Mesenchymal stem cell (in vitro differentiated cells and primary cell): ENCODE data around the gene DCST2.
A peak's percentile ranks its signal among the peaks of the same experiment; 100 is the strongest.

Source experiments
- DNase-seq: peaks from one replicate; pipeline ENCODE4 v3.0.0-alpha.2; 2013
- H2AFZ ChIP-seq: one replicate; pipeline ENCODE4 v1.6.1; 2013; ENCODE audit warnings: low read depth, mild to moderate bottlenecking, control low read depth, inconsistent platforms, low read length, moderate library complexity
- H2AK5ac ChIP-seq: 2 replicates; pipeline ENCODE4 v1.6.1; 2013; ENCODE audit warnings: low read length, moderate library complexity, mild to moderate bottlenecking, inconsistent platforms; ENCODE audit not compliant: severe bottlenecking
- H2BK120ac ChIP-seq: one replicate; pipeline ENCODE4 v1.6.1; 2013; ENCODE audit warnings: low read depth, mild to moderate bottlenecking, inconsistent platforms, low read length, moderate library complexity
- H2BK12ac ChIP-seq, 2 experiments: one replicate each; pipeline ENCODE4 v1.6.1; 2013; ENCODE audit warnings: inconsistent platforms in 2 of 2, low read length in 2 of 2, mild to moderate bottlenecking in 2 of 2, moderate library complexity in 2 of 2, control low read depth in 1 of 2
- H2BK15ac ChIP-seq: one replicate; pipeline ENCODE4 v1.6.1; 2013; ENCODE audit warnings: mild to moderate bottlenecking, low read depth, inconsistent platforms; ENCODE audit not compliant: poor library complexity, severe bottlenecking
- H2BK5ac ChIP-seq: 2 replicates; pipeline ENCODE4 v1.6.1; 2013; ENCODE audit warnings: low read depth, mild to moderate bottlenecking, low read length, control low read depth, inconsistent platforms; ENCODE audit not compliant: poor library complexity, severe bottlenecking
- H3K14ac ChIP-seq, 2 experiments: one replicate each; pipeline ENCODE4 v1.6.1; 2013; ENCODE audit warnings: inconsistent platforms in 2 of 2, low read length in 2 of 2, control low read depth in 1 of 2, mild to moderate bottlenecking in 1 of 2, moderate library complexity in 1 of 2
- H3K18ac ChIP-seq, 2 experiments: one replicate each; pipeline ENCODE4 v1.6.1; 2013; ENCODE audit warnings: inconsistent platforms in 2 of 2, low read length in 2 of 2, control low read depth in 1 of 2, low read depth in 1 of 2, mild to moderate bottlenecking in 1 of 2
- H3K23ac ChIP-seq, 2 experiments: one replicate each; pipeline ENCODE4 v1.6.1; 2013; ENCODE audit warnings: inconsistent platforms in 2 of 2, low read length in 2 of 2, mild to moderate bottlenecking in 2 of 2, moderate library complexity in 2 of 2, control low read depth in 1 of 2
- H3K27ac ChIP-seq: 2 replicates; pipeline ENCODE4 v1.5.1; 2013; ENCODE audit warnings: mild to moderate bottlenecking, moderate library complexity, low read length, control low read depth, inconsistent platforms; ENCODE audit not compliant: poor library complexity, severe bottlenecking
- H3K27me3 ChIP-seq, 2 experiments: 2 replicates each; pipeline versions ENCODE4 v1.6.1 to v1.7.0; 2013; ENCODE audit warnings: low read length in 2 of 2, mild to moderate bottlenecking in 2 of 2, moderate library complexity in 2 of 2, control low read depth in 1 of 2, inconsistent platforms in 1 of 2; ENCODE audit not compliant: control insufficient read depth in 1 of 2, insufficient read depth in 1 of 2
- H3K36me3 ChIP-seq, 2 experiments: 2 replicates each; pipeline versions ENCODE4 v1.6.1 to v1.7.0; 2013; ENCODE audit warnings: low read length in 2 of 2, control low read depth in 1 of 2, inconsistent platforms in 1 of 2, low read depth in 1 of 2, mild to moderate bottlenecking in 1 of 2; ENCODE audit not compliant: insufficient read depth in 2 of 2, control insufficient read depth in 1 of 2
- H3K4ac ChIP-seq, 2 experiments: one replicate each; pipeline ENCODE4 v1.6.1; 2013; ENCODE audit warnings: inconsistent platforms in 2 of 2, low read length in 2 of 2, mild to moderate bottlenecking in 2 of 2, moderate library complexity in 2 of 2, control low read depth in 1 of 2, low read depth in 1 of 2
- H3K4me1 ChIP-seq: 2 replicates; pipeline ENCODE4 v1.6.1; 2013; ENCODE audit warnings: low read depth, low read length, control low read depth; ENCODE audit not compliant: control insufficient read depth, insufficient read depth
- H3K4me2 ChIP-seq: 2 replicates; pipeline ENCODE4 v1.6.1; 2013; ENCODE audit warnings: low read length, mild to moderate bottlenecking, inconsistent platforms; ENCODE audit not compliant: poor library complexity, severe bottlenecking
- H3K4me3 ChIP-seq, 2 experiments: 2 replicates each; pipeline versions ENCODE4 v1.5.1 to v1.7.0; 2013; ENCODE audit warnings: low read length in 2 of 2, mild to moderate bottlenecking in 2 of 2, control low read depth in 1 of 2, low read depth in 1 of 2; ENCODE audit not compliant: insufficient read depth in 1 of 2
- H3K79me1 ChIP-seq: replicated peaks from 2 replicates; pipeline ENCODE4 v1.6.1; 2013; ENCODE audit warnings: mild to moderate bottlenecking, control low read depth, low read length, inconsistent platforms; ENCODE audit not compliant: poor library complexity, severe bottlenecking
- H3K9ac ChIP-seq: 2 replicates; pipeline ENCODE4 v1.7.0; 2013; ENCODE audit warnings: mild to moderate bottlenecking, low read length, moderate library complexity
- H3K9me3 ChIP-seq: 2 replicates; pipeline ENCODE4 v1.7.0; 2013; ENCODE audit warnings: mild to moderate bottlenecking, low read length; ENCODE audit not compliant: control insufficient read depth
- H4K8ac ChIP-seq: one replicate; pipeline ENCODE4 v1.6.1; 2013; ENCODE audit warnings: inconsistent platforms, mild to moderate bottlenecking, low read length, moderate library complexity
- H4K91ac ChIP-seq: one replicate; pipeline ENCODE4 v1.6.1; 2013; ENCODE audit warnings: mild to moderate bottlenecking, low read length, inconsistent platforms
- WGBS: methylation state at CpG from one replicate; pipeline ENCODE4 v1.1.7; 2013; ENCODE audit warnings: mixed read lengths; 5-methylcytosine and 5-hydroxymethylcytosine counted together

DCST2 gene

DNA sequence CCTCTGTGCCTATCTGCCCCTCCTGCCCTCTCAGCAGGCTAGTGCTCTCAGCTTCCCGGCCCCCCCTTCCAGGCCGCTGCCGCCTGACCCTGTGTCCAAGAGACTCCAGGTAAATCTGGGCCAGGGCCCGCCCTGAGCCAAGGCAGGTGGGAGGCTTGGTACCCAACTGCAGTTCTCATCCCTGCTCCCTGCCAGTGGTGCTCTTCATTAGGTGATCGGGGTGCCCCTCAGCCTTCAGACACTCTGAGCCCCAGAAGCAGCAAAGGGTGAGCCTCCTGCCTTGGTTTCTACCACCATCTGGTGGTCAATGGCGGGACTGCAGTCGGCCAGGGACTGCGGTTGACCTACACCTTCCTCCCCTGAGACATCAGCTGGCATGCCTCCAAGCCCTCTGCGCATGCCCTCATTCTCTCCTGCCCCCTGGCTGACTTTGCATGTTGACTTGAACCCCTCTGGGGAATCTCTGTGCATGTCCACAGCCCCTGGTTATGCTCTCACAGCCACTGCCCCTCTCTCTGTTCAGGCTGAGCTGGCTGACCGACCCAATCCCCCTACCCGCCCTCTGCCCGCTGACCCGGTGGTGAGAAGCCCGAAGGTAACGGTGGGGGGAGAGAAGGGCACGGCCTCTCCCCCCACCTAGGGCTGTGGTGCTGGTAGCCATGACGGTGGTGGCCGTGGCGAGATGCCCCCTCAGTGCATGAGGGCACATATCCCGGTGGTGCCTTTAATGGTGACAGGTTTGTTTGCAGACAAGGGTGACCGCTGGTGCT lies 28.0 kb upstream of the DCST2 start:
- no peak overlapping the region for H2BK15ac ChIP-seq
- H3K9ac ChIP-seq, result no peak overlapping the region
- H3K4me3 ChIP-seq, result no peak overlapping the region
- no peak overlapping the region for H3K23ac ChIP-seq
- no peak overlapping the region for H3K18ac ChIP-seq
- no peak overlapping the region for H2AFZ ChIP-seq
- H3K4me1 ChIP-seq, result peaks cover 23% of the 10 kb centered on the region
- DNase-seq, result peak; percentile 83
- peaks cover 39 to 44% of the 10 kb centered on the region in 2 experiments for H3K36me3 ChIP-seq
- 41% methylated on average over 16 of the region's 21 CpGs for WGBS
- H2AK5ac ChIP-seq, result no peak overlapping the region
- no peak overlapping the region for H3K4me2 ChIP-seq
- H4K8ac ChIP-seq, result peak overlapping the region; percentile 33
- no peaks in the 10 kb centered on the region for H3K9me3 ChIP-seq
- H2BK12ac ChIP-seq, result peak overlapping the region in 1 of 2 experiments; percentile 60
- no peak overlapping the region for H2BK5ac ChIP-seq
- no peak overlapping the region for H2BK120ac ChIP-seq
- no peak overlapping the region for H3K4ac ChIP-seq
- peaks cover 9% of the 10 kb centered on the region for H3K79me1 ChIP-seq
- no peak overlapping the region for H3K14ac ChIP-seq
- no peak overlapping the region for H3K27ac ChIP-seq
- H3K27me3 ChIP-seq, result no peaks in the 10 kb centered on the region
- no peak overlapping the region for H4K91ac ChIP-seq

DNA sequence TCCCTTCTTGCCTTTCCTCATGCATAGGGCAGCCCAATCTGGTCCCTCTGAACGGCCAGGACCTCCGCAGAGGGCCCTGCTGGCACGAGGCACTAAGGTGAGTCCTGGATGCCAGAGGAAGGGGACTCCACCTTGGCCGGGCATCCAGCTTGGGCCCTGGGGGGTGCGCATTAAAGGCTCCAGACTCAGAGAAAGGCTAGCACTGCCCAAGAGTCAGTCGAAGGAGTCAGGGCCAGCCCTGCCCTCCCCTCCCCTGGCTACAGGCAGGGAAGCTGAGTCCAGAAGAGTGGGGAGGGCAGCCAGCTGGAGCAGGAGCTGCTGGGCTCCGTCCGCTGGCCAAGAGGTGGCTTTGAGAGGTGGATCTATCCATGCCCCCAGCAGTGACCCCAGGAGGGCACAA lies 27.2 kb upstream of the DCST2 start:
- H4K8ac ChIP-seq, result no peak overlapping the region
- no peak overlapping the region for H2BK120ac ChIP-seq
- no peak overlapping the region for H2AK5ac ChIP-seq
- H3K9me3 ChIP-seq, result no peaks in the 10 kb centered on the region
- no peak overlapping the region for H2BK5ac ChIP-seq
- H3K14ac ChIP-seq, result no peak overlapping the region
- no peak overlapping the region for H2BK12ac ChIP-seq
- peaks cover 7% of the 10 kb centered on the region for H3K79me1 ChIP-seq
- H4K91ac ChIP-seq, result no peak overlapping the region
- no peak overlapping the region for H2AFZ ChIP-seq
- WGBS, result 93% methylated on average over 8 of the region's 8 CpGs
- peak overlapping the region; percentile 53 for H2BK15ac ChIP-seq
- no peak overlapping the region for H3K4me3 ChIP-seq
- peaks cover 23% of the 10 kb centered on the region for H3K4me1 ChIP-seq
- H3K9ac ChIP-seq, result no peak overlapping the region
- H3K23ac ChIP-seq, result no peak overlapping the region
- DNase-seq, result no peak
- no peak overlapping the region for H3K4ac ChIP-seq
- no peak overlapping the region for H3K4me2 ChIP-seq
- H3K27me3 ChIP-seq, result no peaks in the 10 kb centered on the region
- peaks cover 47 to 48% of the 10 kb centered on the region in 2 experiments for H3K36me3 ChIP-seq
- no peak overlapping the region for H3K18ac ChIP-seq
- H3K27ac ChIP-seq, result no peak overlapping the region

DNA sequence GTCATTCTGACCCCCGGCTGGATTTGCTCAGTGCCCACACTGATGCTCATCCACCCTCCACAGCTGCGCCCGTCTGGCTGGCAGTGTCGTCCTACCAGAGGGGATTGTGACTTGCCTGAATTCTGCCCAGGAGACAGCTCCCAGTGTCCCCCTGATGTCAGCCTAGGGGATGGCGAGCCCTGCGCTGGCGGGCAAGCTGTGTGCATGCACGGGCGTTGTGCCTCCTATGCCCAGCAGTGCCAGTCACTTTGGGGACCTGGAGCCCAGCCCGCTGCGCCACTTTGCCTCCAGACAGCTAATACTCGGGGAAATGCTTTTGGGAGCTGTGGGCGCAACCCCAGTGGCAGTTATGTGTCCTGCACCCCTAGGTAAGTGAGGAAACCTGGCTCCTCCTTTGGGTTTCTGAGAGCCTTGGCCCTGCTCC lies 24.2 kb upstream of the DCST2 start:
- Histone ChIP-seq H2BK120ac (no peak overlapping the region), H3K4ac (no peak overlapping the region), H2BK12ac (no peak overlapping the region), H3K36me3 (peaks cover 62 to 65% of the 10 kb centered on the region in 2 experiments), H3K4me2 (no peak overlapping the region), H2BK15ac (no peak overlapping the region), H4K91ac (no peak overlapping the region), H2BK5ac (no peak overlapping the region), H3K27me3 (no peaks in the 10 kb centered on the region), H3K79me1 (peaks cover 11% of the 10 kb centered on the region), H3K9ac (no peak overlapping the region), H2AFZ (no peak overlapping the region), H3K4me3 (no peak overlapping the region), H3K23ac (no peak overlapping the region), H3K18ac (no peak overlapping the region), H3K27ac (no peak overlapping the region), H4K8ac (no peak overlapping the region), H3K9me3 (no peaks in the 10 kb centered on the region), H3K4me1 (peaks cover 13% of the 10 kb centered on the region), H2AK5ac (no peak overlapping the region), H3K14ac (no peak overlapping the region)
- WGBS, result 95% methylated on average over 13 of the region's 13 CpGs
- DNase-seq, result no peak

DNA sequence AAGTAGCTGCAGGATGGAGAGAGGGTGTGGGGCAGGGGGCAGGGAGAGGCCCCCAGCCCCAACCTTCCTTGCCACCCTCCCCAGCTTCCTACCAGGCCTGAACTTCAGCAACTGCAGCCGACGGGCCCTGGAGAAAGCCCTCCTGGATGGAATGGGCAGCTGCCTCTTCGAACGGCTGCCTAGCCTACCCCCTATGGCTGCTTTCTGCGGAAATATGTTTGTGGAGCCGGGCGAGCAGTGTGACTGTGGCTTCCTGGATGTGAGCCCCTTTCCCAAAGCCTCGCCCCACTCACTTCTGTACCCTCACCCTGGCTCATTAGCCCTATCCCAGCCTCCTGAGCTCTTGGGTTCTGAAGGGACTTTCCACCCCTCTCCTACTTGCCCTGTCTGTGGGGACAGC lies 23.5 kb upstream of the DCST2 start:
- Histone ChIP-seq H2BK12ac (no peak overlapping the region), H2AFZ (no peak overlapping the region), H2BK5ac (peak overlapping the region; percentile 1), H3K27me3 (no peaks in the 10 kb centered on the region), H3K9me3 (no peaks in the 10 kb centered on the region), H2AK5ac (no peak overlapping the region), H3K14ac (no peak overlapping the region), H3K27ac (no peak overlapping the region), H3K18ac (no peak overlapping the region), H3K79me1 (peaks cover 13% of the 10 kb centered on the region), H2BK15ac (no peak overlapping the region), H3K4me3 (no peak overlapping the region), H3K4me1 (peaks cover 10% of the 10 kb centered on the region), H3K4ac (no peak overlapping the region), H2BK120ac (no peak overlapping the region), H4K8ac (no peak overlapping the region), H4K91ac (no peak overlapping the region), H3K9ac (no peak overlapping the region), H3K4me2 (no peak overlapping the region), H3K36me3 (peaks cover 62 to 65% of the 10 kb centered on the region in 2 experiments), H3K23ac (no peak overlapping the region)
- WGBS, result 98% methylated on average over 8 of the region's 8 CpGs
- no peak for DNase-seq
